ENCODE results near the gene TBK1.
"Not testable (repeated sequence)": the region's sequence is repeated elsewhere in the genome, so short reads cannot be mapped to it uniquely, and the experiment has no call there.

TBK1 gene

DNA sequence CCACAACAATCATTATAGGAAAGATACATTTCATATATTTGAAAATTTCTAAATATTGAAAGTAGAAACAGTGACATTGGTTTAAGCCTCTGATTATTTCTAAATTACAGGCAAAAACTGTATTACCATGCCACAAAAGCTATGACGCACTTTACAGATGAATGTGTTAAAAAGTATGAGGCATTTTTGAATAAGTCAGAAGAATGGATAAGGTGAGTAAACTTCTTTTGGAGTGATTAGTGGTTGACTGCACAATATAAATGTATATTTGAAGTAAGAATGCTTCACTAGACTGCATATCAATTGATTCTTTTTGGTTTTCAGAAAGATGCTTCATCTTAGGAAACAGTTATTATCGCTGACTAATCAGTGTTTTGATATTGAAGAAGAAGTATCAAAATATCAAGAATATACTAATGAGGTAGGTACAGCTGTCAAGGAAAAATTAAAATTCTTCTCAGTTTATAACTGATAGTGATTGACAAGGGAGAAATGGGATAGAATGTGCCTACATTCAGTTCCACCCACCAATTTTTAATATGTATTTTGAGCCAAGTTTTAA lies 45.0 kb downstream of the TBK1 start:
- Mint-ChIP-seq H3K27me3 (no peaks in the 10 kb centered on the region), H3K27ac (no peak overlapping the region), H3K9me3 (no peaks in the 10 kb centered on the region), H3K4me3 (no peak overlapping the region), H3K4me1 (peaks cover 0 to 1% of the 10 kb centered on the region in 2 donors), H3K36me3 (peaks cover 23 to 36% of the 10 kb centered on the region in 2 donors)
- DNase-seq (no peak), ATAC-seq (replicated peaks) (no peak)

GRCh38 chr12:64497484-64497883 lies 45.6 kb downstream of the TBK1 start:
- Mint-ChIP-seq H3K4me3 (no peak overlapping the region), H3K27ac (no peak overlapping the region), H3K4me1 (peaks cover 0 to 1% of the 10 kb centered on the region in 2 donors), H3K27me3 (no peaks in the 10 kb centered on the region), H3K36me3 (peaks cover 23 to 34% of the 10 kb centered on the region in 2 donors), H3K9me3 (no peaks in the 10 kb centered on the region)
- no peak for ATAC-seq (replicated peaks)
- DNase-seq, result no peak

DNA sequence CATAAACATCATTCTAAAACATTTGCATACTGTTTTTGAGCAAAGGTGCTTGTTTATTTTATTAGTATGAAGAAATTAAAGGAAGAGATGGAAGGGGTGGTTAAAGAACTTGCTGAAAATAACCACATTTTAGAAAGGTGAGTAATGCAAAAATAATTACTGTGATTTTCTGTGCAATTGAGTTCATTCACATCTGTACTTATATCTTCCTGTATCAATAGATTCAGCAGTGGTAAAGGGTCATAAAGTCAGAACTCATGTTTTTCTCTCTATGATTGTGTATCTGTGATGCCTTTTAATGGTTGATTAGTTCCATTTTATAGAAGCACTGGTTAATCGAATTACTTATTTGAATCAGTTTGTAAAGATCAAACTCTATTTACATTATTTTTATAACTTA lies 46.0 kb downstream of the TBK1 start:
- Mint-ChIP-seq H3K4me3 (no peak overlapping the region), H3K27ac (no peak overlapping the region), H3K36me3 (peaks cover 25 to 35% of the 10 kb centered on the region in 2 donors), H3K9me3 (no peaks in the 10 kb centered on the region), H3K27me3 (no peaks in the 10 kb centered on the region), H3K4me1 (peaks cover 0 to 1% of the 10 kb centered on the region in 2 donors)
- DNase-seq, result no peak
- no peak for ATAC-seq (replicated peaks)

GRCh38 chr12:64500394-64500793 lies 48.5 kb downstream of the TBK1 start:
- Mint-ChIP-seq H3K27ac (no peak overlapping the region), H3K4me3 (no peak overlapping the region), H3K4me1 (peaks cover 0 to 1% of the 10 kb centered on the region in 2 donors), H3K27me3 (no peaks in the 10 kb centered on the region), H3K36me3 (peaks cover 27 to 35% of the 10 kb centered on the region in 2 donors), H3K9me3 (no peaks in the 10 kb centered on the region)
- DNase-seq, result no peak
- ATAC-seq (replicated peaks), result no peak

GRCh38 chr12:64501486-64501885 lies 49.6 kb downstream of the TBK1 start:
- DNase-seq, result no peak
- H3K4me3 Mint-ChIP-seq, result no peak overlapping the region
- no peak overlapping the region for H3K27ac Mint-ChIP-seq
- H3K36me3 Mint-ChIP-seq, result peaks cover 27 to 35% of the 10 kb centered on the region in 2 donors
- H3K4me1 Mint-ChIP-seq, result peaks cover 0 to 1% of the 10 kb centered on the region in 2 donors
- no peaks in the 10 kb centered on the region for H3K27me3 Mint-ChIP-seq
- ATAC-seq (replicated peaks), result no peak
- H3K9me3 Mint-ChIP-seq, result no peaks in the 10 kb centered on the region

GRCh38 chr12:64506955-64507354 lies 55.0 kb downstream of the TBK1 start:
- Mint-ChIP-seq H3K4me3 (no peak overlapping the region), H3K27ac (no peak overlapping the region), H3K4me1 (no peaks in the 10 kb centered on the region), H3K36me3 (peaks cover 4 to 15% of the 10 kb centered on the region in 2 donors), H3K9me3 (no peaks in the 10 kb centered on the region), H3K27me3 (no peaks in the 10 kb centered on the region)
- ATAC-seq (replicated peaks) (no peak), DNase-seq (no peak)

DNA sequence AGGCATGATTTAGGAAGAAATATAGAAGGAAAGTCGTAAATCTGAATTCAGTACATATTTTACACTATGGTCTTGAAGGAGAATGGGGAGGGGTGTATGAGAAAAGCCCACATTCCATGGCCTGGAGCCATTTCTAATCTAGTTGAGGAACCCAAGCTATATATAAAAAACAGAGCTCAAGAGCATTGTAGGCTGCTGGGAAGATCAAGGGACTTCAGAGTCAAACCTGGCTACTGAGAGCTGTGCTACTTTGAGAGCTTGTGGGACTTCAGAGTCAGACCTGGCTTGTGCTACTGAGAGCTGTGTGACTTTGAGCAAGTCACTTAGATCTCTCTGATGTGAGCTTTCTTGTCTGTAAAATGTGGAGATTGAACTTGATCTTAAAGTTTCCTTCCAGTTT lies 58.7 kb downstream of the TBK1 start:
- no peak for ATAC-seq (replicated peaks)
- peaks cover 0 to 5% of the 10 kb centered on the region in 2 donors for H3K27me3 Mint-ChIP-seq
- peaks cover 0 to 6% of the 10 kb centered on the region in 2 donors for H3K36me3 Mint-ChIP-seq
- H3K4me1 Mint-ChIP-seq, result no peaks in the 10 kb centered on the region
- DNase-seq, result no peak
- no peak overlapping the region for H3K4me3 Mint-ChIP-seq
- no peak overlapping the region for H3K27ac Mint-ChIP-seq
- H3K9me3 Mint-ChIP-seq, result no peaks in the 10 kb centered on the region

DNA sequence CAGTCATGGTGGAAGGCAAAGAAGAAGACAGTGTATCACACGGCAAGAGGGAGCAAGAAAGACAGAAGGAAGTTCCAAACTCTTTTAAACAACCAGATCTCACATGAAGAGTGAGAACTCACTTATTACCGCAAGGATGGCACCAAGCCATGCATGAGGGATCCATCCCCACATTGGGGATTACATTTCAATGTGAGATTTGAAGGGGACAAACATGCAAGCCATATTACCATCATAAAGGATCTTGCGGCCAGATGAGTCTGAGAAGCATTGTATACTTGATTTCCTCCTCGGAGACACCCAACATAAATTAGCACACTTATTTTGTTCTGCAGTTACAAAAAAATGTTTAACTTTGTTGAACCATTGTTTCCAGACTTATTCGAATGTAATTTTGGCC lies 66.5 kb downstream of the TBK1 start:
- H3K27ac Mint-ChIP-seq, result no peak overlapping the region
- peaks cover 0 to 5% of the 10 kb centered on the region in 2 donors for H3K27me3 Mint-ChIP-seq
- H3K4me3 Mint-ChIP-seq, result no peak overlapping the region
- H3K9me3 Mint-ChIP-seq, result no peaks in the 10 kb centered on the region
- no peak for DNase-seq
- no peaks in the 10 kb centered on the region for H3K36me3 Mint-ChIP-seq
- ATAC-seq (replicated peaks), result no peak
- H3K4me1 Mint-ChIP-seq, result no peaks in the 10 kb centered on the region

DNA sequence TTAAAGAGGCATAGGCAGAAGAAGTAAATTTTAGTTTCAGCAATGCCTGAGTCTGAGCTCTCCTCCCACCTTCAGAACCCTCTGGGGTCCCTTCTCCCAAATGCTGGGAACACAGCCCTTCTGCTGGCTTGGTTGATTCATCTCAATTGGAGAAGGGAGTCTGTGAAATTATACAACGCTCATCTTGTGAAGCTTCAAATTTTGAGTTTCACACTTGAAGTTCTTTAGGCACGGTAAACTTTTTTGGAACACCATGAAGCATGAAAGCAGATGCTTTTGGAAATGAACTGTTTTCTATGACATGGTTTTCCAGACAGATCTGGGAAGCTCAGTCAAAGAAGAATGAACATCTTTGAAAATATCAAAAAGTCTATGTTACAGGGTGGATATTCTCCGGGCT lies 69.9 kb downstream of the TBK1 start:
- Mint-ChIP-seq H3K27me3 (no peaks in the 10 kb centered on the region), H3K36me3 (no peaks in the 10 kb centered on the region), H3K27ac (no peak overlapping the region), H3K4me1 (no peaks in the 10 kb centered on the region), H3K9me3 (no peaks in the 10 kb centered on the region), H3K4me3 (no peak overlapping the region)
- DNase-seq (no peak), ATAC-seq (replicated peaks) (no peak)

DNA sequence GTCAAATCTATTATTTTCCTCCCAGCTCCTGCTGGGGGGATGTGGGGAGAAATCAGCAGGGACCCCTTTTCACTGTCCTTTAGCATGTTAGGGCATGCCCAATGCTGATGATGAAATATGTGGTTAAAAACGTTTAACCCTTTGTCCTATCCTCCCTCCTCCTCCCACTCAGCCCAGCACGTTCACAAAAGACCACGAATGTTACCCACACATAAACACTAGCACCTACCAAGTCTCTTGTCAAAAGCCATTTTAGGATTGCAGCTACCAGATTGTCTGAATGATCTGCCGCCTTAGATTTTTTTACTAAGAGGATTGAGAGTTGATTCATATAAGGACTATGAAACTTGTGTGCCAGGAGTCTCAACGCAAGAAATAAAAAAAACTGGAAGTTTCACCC lies 70.4 kb downstream of the TBK1 start:
- DNase-seq (no peak), ATAC-seq (replicated peaks) (no peak)
- H3K4me1 Mint-ChIP-seq, result no peaks in the 10 kb centered on the region
- no peaks in the 10 kb centered on the region for H3K36me3 Mint-ChIP-seq
- no peaks in the 10 kb centered on the region for H3K9me3 Mint-ChIP-seq
- H3K4me3 Mint-ChIP-seq, result no peak overlapping the region
- no peak overlapping the region for H3K27ac Mint-ChIP-seq
- no peaks in the 10 kb centered on the region for H3K27me3 Mint-ChIP-seq

DNA sequence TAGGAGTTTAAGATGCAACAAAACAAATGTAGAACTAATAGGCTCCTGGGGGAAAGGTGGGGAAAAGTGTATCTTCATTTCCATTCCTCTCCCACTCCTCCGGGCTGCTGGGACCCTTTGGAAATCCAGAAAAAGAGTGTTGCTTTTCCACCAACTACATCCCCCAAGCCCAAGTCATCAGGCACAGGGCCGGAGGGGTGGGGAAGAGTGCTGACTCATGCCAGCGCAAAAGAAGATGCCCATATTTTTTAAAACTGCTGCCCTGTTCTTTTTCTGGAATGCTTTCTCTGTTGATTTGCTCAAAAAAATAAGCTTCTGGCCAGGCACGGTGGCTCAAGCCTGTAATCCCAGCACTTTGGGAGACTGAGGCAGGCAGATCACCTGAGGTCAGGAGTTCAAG lies 70.9 kb downstream of the TBK1 start:
- Mint-ChIP-seq H3K27me3 (no peaks in the 10 kb centered on the region), H3K27ac (no peak overlapping the region), H3K36me3 (no peaks in the 10 kb centered on the region), H3K9me3 (no peaks in the 10 kb centered on the region), H3K4me3 (no peak overlapping the region), H3K4me1 (no peaks in the 10 kb centered on the region)
- no peak for ATAC-seq (replicated peaks)
- no peak for DNase-seq

DNA sequence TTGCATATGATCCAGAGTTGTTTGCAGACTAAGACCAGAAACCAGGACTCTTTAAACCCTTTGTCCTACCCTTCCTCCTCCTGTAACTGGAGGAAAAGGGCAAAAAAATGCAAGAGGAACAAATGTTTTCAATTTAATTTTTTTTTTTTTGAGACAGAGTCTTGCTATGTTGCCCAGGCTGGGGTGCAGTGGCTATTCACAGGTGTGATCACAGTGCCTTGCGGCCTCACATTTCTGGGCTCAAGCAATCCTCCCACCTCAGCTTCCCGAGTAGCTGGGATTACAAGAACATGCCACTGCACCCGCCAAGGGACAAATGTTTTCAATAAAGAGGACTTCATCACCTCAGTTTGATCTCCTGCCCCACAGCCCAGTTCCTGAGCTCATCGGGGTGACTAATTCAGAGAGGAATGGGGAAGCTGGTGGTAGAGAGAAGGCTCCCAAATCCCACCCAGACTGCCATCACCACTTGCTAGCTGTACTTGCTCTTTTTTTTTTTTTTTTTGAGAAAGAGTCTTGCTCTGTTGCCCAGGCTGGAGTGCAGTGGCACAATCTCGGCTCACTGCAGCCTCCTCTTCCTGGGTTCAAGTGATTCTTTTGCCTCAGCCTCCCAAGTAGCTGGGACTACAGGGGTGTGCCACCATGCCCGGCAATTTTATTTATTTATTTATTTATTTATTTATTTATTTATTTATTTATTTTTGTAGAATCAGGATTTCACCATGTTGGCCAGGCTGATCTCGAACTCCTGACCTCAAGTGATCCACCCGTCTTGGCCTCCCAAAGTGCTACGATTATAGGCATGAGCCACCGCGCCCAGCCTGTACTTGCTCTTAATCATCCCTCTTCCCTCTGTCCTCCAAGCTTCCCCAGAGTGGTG lies 71.9 kb downstream of the TBK1 start:
- not testable (repeated sequence) for H3K4me3 Mint-ChIP-seq; H3K36me3 Mint-ChIP-seq; H3K9me3 Mint-ChIP-seq; ATAC-seq (replicated peaks); H3K27me3 Mint-ChIP-seq; H3K4me1 Mint-ChIP-seq; DNase-seq; H3K27ac Mint-ChIP-seq

- ATAC-seq (replicated peaks) (no peak), DNase-seq (no peak)
- Mint-ChIP-seq H3K27me3 (no peaks in the 10 kb centered on the region), H3K27ac (no peak overlapping the region), H3K4me3 (no peak overlapping the region), H3K4me1 (no peaks in the 10 kb centered on the region), H3K36me3 (no peaks in the 10 kb centered on the region), H3K9me3 (no peaks in the 10 kb centered on the region)
Observed at GRCh38 chr12:64525461-64526160, 73.7 kb downstream of the TBK1 start.

DNA sequence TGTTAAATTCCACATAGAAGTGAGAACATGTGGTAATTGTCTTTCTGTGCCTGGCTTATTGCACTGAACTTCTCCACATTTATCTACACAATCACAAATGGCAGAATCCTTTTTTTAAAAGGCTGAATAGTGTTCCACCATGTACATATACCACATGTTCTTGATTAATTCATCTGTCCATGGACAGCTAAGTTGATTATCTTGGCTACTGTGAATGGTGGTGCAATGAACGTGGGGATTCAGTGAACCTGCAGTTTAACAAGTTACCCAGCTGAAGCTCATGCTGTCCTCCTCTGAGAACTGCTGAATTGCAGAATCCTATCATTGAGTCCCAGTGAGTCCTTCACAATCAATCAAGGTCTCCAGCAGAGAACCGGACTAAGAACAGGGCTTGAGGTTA lies 74.9 kb downstream of the TBK1 start:
- H3K27me3 Mint-ChIP-seq, result no peaks in the 10 kb centered on the region
- no peak overlapping the region for H3K27ac Mint-ChIP-seq
- no peak for DNase-seq
- no peak overlapping the region for H3K4me3 Mint-ChIP-seq
- H3K36me3 Mint-ChIP-seq, result no peaks in the 10 kb centered on the region
- H3K9me3 Mint-ChIP-seq, result no peaks in the 10 kb centered on the region
- no peak for ATAC-seq (replicated peaks)
- H3K4me1 Mint-ChIP-seq, result no peaks in the 10 kb centered on the region

GRCh38 chr12:64528616-64529015 lies 76.7 kb downstream of the TBK1 start:
- DNase-seq, result no peak
- Mint-ChIP-seq H3K4me3 (no peak overlapping the region), H3K27ac (no peak overlapping the region), H3K9me3 (no peaks in the 10 kb centered on the region), H3K4me1 (no peaks in the 10 kb centered on the region), H3K36me3 (no peaks in the 10 kb centered on the region), H3K27me3 (no peaks in the 10 kb centered on the region)
- ATAC-seq (replicated peaks), result no peak
